SK-N-SH (cell line): ENCODE measurements around the gene MLST8. TPM values are rescaled to one million over a fixed set of nuclear protein-coding genes. Genes with fewer than 3 reads are reported as not detected.

ENCODE experiments used
- CTCF ChIA-PET: fragments of 300-600, 350-600 bp; formaldehyde crosslinking; extraction: SDS; loops from one replicate; lab custom pipeline; 2021; lab: Yijun Ruan, JAX
- POLR2A ChIA-PET: fragments of 350-600 bp; sonication (Branson Sonifier 250); formaldehyde crosslinking; extraction: SDS; loops from one replicate; lab custom pipeline; 2020; ENCODE audit warnings: antibody characterized with exemption, inconsistent platforms; lab: Yijun Ruan, JAX
- DNase-seq: peaks from one replicate; pipeline ENCODE4 v3.0.0; 2012
- H2AFZ ChIP-seq: fragments of 200-600 bp; sonication (generic); 2 replicates; pipeline ENCODE4 v1.8.1; 2016; ENCODE audit warnings: antibody characterized with exemption, mild to moderate bottlenecking, low read depth
- H3F3A ChIP-seq: fragments of 200-600 bp; sonication (generic); replicated peaks from 2 replicates; pipeline ENCODE3; 2016; ENCODE audit warnings: antibody characterized with exemption, mild to moderate bottlenecking; ENCODE audit not compliant: insufficient read depth
- H3K27ac ChIP-seq, 2 experiments: fragments of 200-500 bp in 1 of 2; fragments of 200-600 bp in 1 of 2; sonication (Bioruptor generic) in 1 of 2; sonication (generic), shearing (Covaris generic) in 1 of 2; 2 replicates each; pipeline versions ENCODE4 v1.5.1 to v1.6.1; 2014 to 2016; ENCODE audit warnings: low read depth in 2 of 2, inconsistent platforms in 1 of 2, low read length in 1 of 2, mild to moderate bottlenecking in 1 of 2, mixed read lengths in 1 of 2
- H3K27me3 ChIP-seq: fragments of 200-600 bp; sonication (generic), shearing (Covaris generic); 2 replicates; pipeline ENCODE4 v1.6.1; 2016; ENCODE audit warnings: mixed run types; ENCODE audit not compliant: insufficient read depth
- H3K36me3 ChIP-seq, 2 experiments: fragments of 200-500 bp in 1 of 2; fragments of 200-600 bp in 1 of 2; sonication (Bioruptor generic) in 1 of 2; sonication (generic) in 1 of 2; replicated peaks in 1 of 2; 2 replicates each; pipeline versions ENCODE3 to v1.5.1; 2014 to 2016; ENCODE audit warnings: low read length in 1 of 2, mild to moderate bottlenecking in 1 of 2; ENCODE audit not compliant: insufficient read depth in 2 of 2, control insufficient read depth in 1 of 2
- H3K4me1 ChIP-seq, 2 experiments: fragments of 200-500 bp in 1 of 2; fragments of 200-600 bp in 1 of 2; sonication (Bioruptor generic) in 1 of 2; sonication (generic), shearing (Covaris generic) in 1 of 2; 2 replicates each; pipeline versions ENCODE4 v1.5.1 to v1.6.1; 2014 to 2016; ENCODE audit warnings: low read depth in 1 of 2, low read length in 1 of 2, mixed run types in 1 of 2; ENCODE audit not compliant: insufficient read depth in 2 of 2, control insufficient read depth in 1 of 2
- H3K4me2 ChIP-seq: fragments of 200-600 bp; sonication (generic), shearing (Covaris generic); 2 replicates; pipeline ENCODE4 v1.6.1; 2017; ENCODE audit warnings: mixed run types
- H3K4me3 ChIP-seq, 2 experiments: fragments of 200-500 bp in 1 of 2; fragments of 200-600 bp in 1 of 2; sonication (Bioruptor generic) in 1 of 2; sonication (generic), shearing (Covaris generic) in 1 of 2; 2 replicates each; pipeline versions ENCODE4 v1.5.1 to v1.8.1; 2014 to 2016; ENCODE audit warnings: low read depth in 2 of 2, inconsistent platforms in 1 of 2, low read length in 1 of 2, mild to moderate bottlenecking in 1 of 2, mixed read lengths in 1 of 2, moderate library complexity in 1 of 2
- H3K79me2 ChIP-seq: fragments of 200-600 bp; sonication (generic); 2 replicates; pipeline ENCODE4 v1.8.1; 2017; ENCODE audit warnings: mild to moderate bottlenecking; ENCODE audit not compliant: insufficient read depth
- H3K9ac ChIP-seq: fragments of 200-600 bp; sonication (generic); 2 replicates; pipeline ENCODE4 v1.6.1; 2017; ENCODE audit warnings: mixed run types
- H3K9me2 ChIP-seq: fragments of 200-600 bp; sonication (generic); 2 replicates; pipeline ENCODE4 v1.6.1; 2017; ENCODE audit warnings: mixed run types
- H3K9me3 ChIP-seq: fragments of 200-600 bp; sonication (generic); 2 replicates; pipeline ENCODE4 v1.6.1; 2017; ENCODE audit warnings: mixed run types, mild to moderate bottlenecking, moderate library complexity
- H4K20me1 ChIP-seq: fragments of 200-600 bp; sonication (generic); 2 replicates; pipeline ENCODE4 v1.6.1; 2017; ENCODE audit warnings: mild to moderate bottlenecking, mixed run types; ENCODE audit not compliant: insufficient read depth
- EP300 ChIP-seq, 2 experiments: IDR thresholded peaks; 2 replicates each; pipeline versions ENCODE4 v1.4.0 to v1.6.1; 2012; ENCODE audit warnings: borderline replicate concordance in 1 of 2, low read depth in 1 of 2, low read length in 1 of 2
- EZH2phosphoT487 ChIP-seq: fragments of 200-600 bp; sonication (generic); IDR thresholded peaks from 2 replicates; pipeline ENCODE4 v1.6.1; 2017; ENCODE audit warnings: low read depth, mixed run types, mild to moderate bottlenecking, antibody characterized with exemption, moderate library complexity, borderline replicate concordance
- JUND ChIP-seq: IDR thresholded peaks from 2 replicates; pipeline ENCODE4 v1.4.0; 2012
- POLR2AphosphoS5 ChIP-seq: IDR thresholded peaks from 2 replicates; pipeline ENCODE4 v1.6.1; 2012; ENCODE audit warnings: low read depth, low read length
- TAF1 ChIP-seq: IDR thresholded peaks from 2 replicates; pipeline ENCODE4 v1.6.1; 2012; ENCODE audit warnings: low read depth, mild to moderate bottlenecking, low read length, moderate library complexity, borderline replicate concordance
- WGBS: methylation state at CpG from one replicate; pipeline ENCODE4 v1.1.6; 2017; ENCODE audit warnings: low lambda C conversion rate; 5-methylcytosine and 5-hydroxymethylcytosine counted together
- polyA plus RNA-seq, 3 experiments: library from polyadenylated mRNA; depleted of rRNA; stranded (reverse); fragments of >200 nt; gene quantifications; 2 replicates each; pipeline ENCODE4 v1.2.3, GENCODE V29; 2012
- TF ChIP-seq, protein P1 (sequence below): fragments of 150-350 bp; IDR thresholded peaks from 2 replicates; pipeline ENCODE4 v1.6.1; 2016; ENCODE audit warnings: mild to moderate bottlenecking, low read depth, low read length
- TF ChIP-seq, protein P2 (sequence below): IDR thresholded peaks from 2 replicates; pipeline ENCODE4 v1.4.0; 2012; ENCODE audit warnings: low read depth
- TF ChIP-seq, protein P3 (sequence below): fragments of 200-600 bp; sonication (generic); IDR thresholded peaks from 2 replicates; pipeline ENCODE4 v1.6.1; 2017; ENCODE audit warnings: antibody characterized with exemption, mild to moderate bottlenecking, moderate library complexity

MLST8 gene
- polyA plus RNA-seq, 1 of the 3 experiments (the other 2 are of a cell fraction) = 85.4 TPM

DNA sequence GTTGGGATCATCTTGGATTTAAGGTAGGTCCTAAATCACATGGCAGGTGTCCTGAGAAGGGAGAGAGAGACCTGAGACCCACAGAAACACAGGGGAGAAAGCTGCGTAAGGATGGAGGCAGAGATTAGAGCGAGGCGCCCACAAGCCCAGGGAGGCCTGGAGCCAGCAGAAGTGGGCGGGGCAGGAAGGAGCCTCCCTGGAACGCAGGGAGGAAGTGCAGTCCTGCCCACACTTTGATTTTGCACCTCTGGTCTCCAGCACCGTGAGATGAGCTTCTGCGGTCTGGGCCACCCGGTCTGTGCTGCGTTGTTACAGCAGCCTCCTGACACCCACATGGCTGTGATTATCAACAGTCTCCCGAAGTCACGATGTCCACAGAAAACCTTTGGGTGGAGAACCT lies 37.3 kb downstream of the MLST8 start:
- Histone ChIP-seq H3K4me2 (no peak overlapping the region), H3K27me3 (no peaks in the 10 kb centered on the region), H3K4me3 (no peak overlapping the region), H4K20me1 (no peaks in the 10 kb centered on the region), H3K9me3 (no peaks in the 10 kb centered on the region), H3F3A (peaks cover 10% of the 10 kb centered on the region), H3K79me2 (peaks cover 7% of the 10 kb centered on the region), H3K36me3 (peaks cover 8 to 33% of the 10 kb centered on the region in 2 experiments), H3K9ac (no peak overlapping the region), H3K4me1 (no peaks in the 10 kb centered on the region), H3K27ac (no peak overlapping the region), H3K9me2 (no peaks in the 10 kb centered on the region), H2AFZ (no peak overlapping the region)
- DNase-seq = peak; percentile 22
- ChIA-PET POLR2A (no interaction called here), CTCF (interaction anchor here (2.2 to 2.4 kb wide), 2 partner anchors 9 to 12 kb away, joined by 5 to 8 read pairs; partner anchors contain the start of gene ECI1)
- TF ChIP-seq, protein P1, sequence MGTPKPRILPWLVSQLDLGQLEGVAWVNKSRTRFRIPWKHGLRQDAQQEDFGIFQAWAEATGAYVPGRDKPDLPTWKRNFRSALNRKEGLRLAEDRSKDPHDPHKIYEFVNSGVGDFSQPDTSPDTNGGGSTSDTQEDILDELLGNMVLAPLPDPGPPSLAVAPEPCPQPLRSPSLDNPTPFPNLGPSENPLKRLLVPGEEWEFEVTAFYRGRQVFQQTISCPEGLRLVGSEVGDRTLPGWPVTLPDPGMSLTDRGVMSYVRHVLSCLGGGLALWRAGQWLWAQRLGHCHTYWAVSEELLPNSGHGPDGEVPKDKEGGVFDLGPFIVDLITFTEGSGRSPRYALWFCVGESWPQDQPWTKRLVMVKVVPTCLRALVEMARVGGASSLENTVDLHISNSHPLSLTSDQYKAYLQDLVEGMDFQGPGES = no peak
- TF ChIP-seq JUND = no peak
- TF ChIP-seq EP300 (IDR thresholded peaks at IDR 0.05; ENCODE audit: borderline replicate concordance in 1 of 2, low read depth in 1 of 2, low read length in 1 of 2) = no peak
- no peak for TF ChIP-seq EZH2phosphoT487
- WGBS = 97% methylated on average over 5 of the region's 11 CpGs

DNA sequence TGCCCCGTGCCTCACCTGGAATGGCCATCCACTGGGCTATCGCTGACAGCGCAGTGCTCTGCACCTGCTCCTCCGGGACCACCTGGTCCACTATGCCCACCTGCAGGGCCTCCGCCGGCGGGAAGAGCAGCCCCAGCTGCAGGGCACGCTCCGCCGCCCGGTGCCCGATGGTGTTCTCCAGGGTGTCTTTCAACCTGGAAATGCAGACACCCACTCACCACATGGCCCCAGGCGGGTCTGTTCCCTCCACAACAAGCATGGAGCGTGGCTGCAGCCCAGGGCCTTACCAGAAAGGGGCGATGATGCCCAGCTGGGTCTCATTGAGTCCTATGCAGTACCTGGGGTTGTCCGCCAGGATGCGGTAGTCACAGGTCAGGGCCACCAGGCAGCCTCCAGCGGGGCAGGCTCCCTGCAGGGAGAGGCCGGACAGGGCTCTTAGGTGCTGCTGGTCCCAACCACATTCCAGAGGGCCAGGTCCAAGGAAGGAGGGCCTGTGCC lies 37.8 kb downstream of the MLST8 start:
- H3K4me3 ChIP-seq = no peak overlapping the region

More for the DNA sequence above, 37.8 kb downstream of the MLST8 start:
- Histone ChIP-seq H3K4me2 (no peak overlapping the region), H3K27ac (no peak overlapping the region), H3K9ac (no peak overlapping the region), H3F3A (peaks cover 10% of the 10 kb centered on the region), H3K4me1 (no peaks in the 10 kb centered on the region), H3K36me3 (peaks cover 8 to 33% of the 10 kb centered on the region in 2 experiments), H4K20me1 (no peaks in the 10 kb centered on the region), H3K9me2 (no peaks in the 10 kb centered on the region), H3K79me2 (peaks cover 12% of the 10 kb centered on the region), H3K27me3 (no peaks in the 10 kb centered on the region), H2AFZ (no peak overlapping the region), H3K9me3 (no peaks in the 10 kb centered on the region)
- ChIA-PET POLR2A (no interaction called here), CTCF (interaction anchor here (2.2 kb wide), 1 partner anchor 12 kb away, joined by 5 read pairs; no protein-coding TSS in a partner anchor)
- peak; percentile 56 for DNase-seq
- 90% methylated on average over 2 of the region's 19 CpGs for WGBS
- TF ChIP-seq, protein P2, sequence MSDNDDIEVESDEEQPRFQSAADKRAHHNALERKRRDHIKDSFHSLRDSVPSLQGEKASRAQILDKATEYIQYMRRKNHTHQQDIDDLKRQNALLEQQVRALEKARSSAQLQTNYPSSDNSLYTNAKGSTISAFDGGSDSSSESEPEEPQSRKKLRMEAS = no peak
- TF ChIP-seq, protein P3, sequence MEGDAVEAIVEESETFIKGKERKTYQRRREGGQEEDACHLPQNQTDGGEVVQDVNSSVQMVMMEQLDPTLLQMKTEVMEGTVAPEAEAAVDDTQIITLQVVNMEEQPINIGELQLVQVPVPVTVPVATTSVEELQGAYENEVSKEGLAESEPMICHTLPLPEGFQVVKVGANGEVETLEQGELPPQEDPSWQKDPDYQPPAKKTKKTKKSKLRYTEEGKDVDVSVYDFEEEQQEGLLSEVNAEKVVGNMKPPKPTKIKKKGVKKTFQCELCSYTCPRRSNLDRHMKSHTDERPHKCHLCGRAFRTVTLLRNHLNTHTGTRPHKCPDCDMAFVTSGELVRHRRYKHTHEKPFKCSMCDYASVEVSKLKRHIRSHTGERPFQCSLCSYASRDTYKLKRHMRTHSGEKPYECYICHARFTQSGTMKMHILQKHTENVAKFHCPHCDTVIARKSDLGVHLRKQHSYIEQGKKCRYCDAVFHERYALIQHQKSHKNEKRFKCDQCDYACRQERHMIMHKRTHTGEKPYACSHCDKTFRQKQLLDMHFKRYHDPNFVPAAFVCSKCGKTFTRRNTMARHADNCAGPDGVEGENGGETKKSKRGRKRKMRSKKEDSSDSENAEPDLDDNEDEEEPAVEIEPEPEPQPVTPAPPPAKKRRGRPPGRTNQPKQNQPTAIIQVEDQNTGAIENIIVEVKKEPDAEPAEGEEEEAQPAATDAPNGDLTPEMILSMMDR = no peak
- TF ChIP-seq, protein P1 = no peak
- TF ChIP-seq POLR2AphosphoS5 (no peak), TAF1 (no peak)
